ENCODE measurements around the gene NDFIP1.

DNA sequence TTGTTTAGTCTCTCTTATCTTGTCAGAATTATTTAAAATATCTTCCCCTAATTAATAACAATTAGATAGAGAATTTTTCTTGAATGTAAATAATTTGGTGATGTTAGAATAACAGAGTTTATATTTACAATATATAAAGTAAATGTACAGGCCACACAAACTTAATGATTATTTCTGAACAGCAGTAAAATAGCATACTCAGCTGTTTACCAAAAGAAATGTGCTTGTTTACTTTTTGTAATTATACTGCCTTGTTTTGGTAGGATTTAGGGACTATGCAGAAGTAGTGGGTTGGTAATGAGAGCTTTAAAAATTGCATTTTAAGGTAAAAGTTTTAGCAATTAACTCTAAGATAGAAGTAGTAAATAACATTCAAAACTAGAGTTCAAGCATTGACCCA, 17.4 kb downstream of the NDFIP1 start:
- TF ChIP-seq POLR2A (IDR thresholded peaks at IDR 0.05): no peak
- TF ChIP-seq CTCF (IDR thresholded peaks at IDR 0.05): no peak
- TF ChIP-seq POLR2AphosphoS5 (IDR thresholded peaks at IDR 0.05): no peak

Measured in transverse colon (tissue), 4 donors.